GM23338 (cell line): Measurements from ENCODE around the gene POP4. TPM values are rescaled to one million over a fixed set of nuclear protein-coding genes. Genes with fewer than 3 reads are reported as not detected.

Experiments
- ATAC-seq: fragments of 200-7000 bp; cut with Tn5 transposase; 3 replicates; pipeline ENCODE4 v1.9.1; 2020
- DNase-seq: peaks from one replicate; pipeline ENCODE4 v3.0.0-alpha.2; 2015; ENCODE audit warnings: low spot score
- H2AFZ ChIP-seq: fragments of 200-600 bp; sonication (generic); 2 replicates; pipeline ENCODE4 v1.8.0; 2016; ENCODE audit warnings: antibody characterized with exemption, mild to moderate bottlenecking, moderate library complexity
- H3F3A ChIP-seq: fragments of 200-600 bp; sonication (generic); replicated peaks from 2 replicates; pipeline ENCODE4 v1.8.0; 2017; ENCODE audit warnings: antibody characterized with exemption, mixed run types, low read depth
- H3K27ac ChIP-seq: fragments of 200-600 bp; sonication (generic); 2 replicates; pipeline ENCODE4 v1.6.1; 2016; ENCODE audit warnings: low read depth
- H3K27me3 ChIP-seq: fragments of 200-600 bp; sonication (generic); 2 replicates; pipeline ENCODE4 v1.8.0; 2016; ENCODE audit warnings: mild to moderate bottlenecking, mixed run types, moderate library complexity; ENCODE audit not compliant: insufficient read depth
- H3K36me3 ChIP-seq: fragments of 200-600 bp; sonication (generic); 2 replicates; pipeline ENCODE4 v1.8.0; 2016; ENCODE audit warnings: mild to moderate bottlenecking; ENCODE audit not compliant: insufficient read depth
- H3K4me1 ChIP-seq: fragments of 200-600 bp; sonication (generic); 2 replicates; pipeline ENCODE4 v1.8.0; 2016; ENCODE audit warnings: mild to moderate bottlenecking, moderate library complexity; ENCODE audit not compliant: insufficient read depth
- H3K4me2 ChIP-seq: fragments of 200-600 bp; sonication (generic); 2 replicates; pipeline ENCODE4 v1.7.1; 2017; ENCODE audit warnings: mixed run types
- H3K4me3 ChIP-seq: fragments of 200-600 bp; sonication (generic); 2 replicates; pipeline ENCODE4 v1.6.1; 2016; ENCODE audit warnings: mixed run types
- H3K79me2 ChIP-seq: fragments of 200-600 bp; sonication (generic); replicated peaks from 2 replicates; pipeline ENCODE4 v1.8.0; 2017; ENCODE audit warnings: mild to moderate bottlenecking; ENCODE audit not compliant: insufficient read depth
- H3K9me2 ChIP-seq: fragments of 200-600 bp; sonication (generic); 2 replicates; pipeline ENCODE4 v1.8.0; 2017; ENCODE audit not compliant: insufficient read depth
- H4K20me1 ChIP-seq: fragments of 200-600 bp; sonication (generic); replicated peaks from 2 replicates; pipeline ENCODE4 v1.8.0; 2017; ENCODE audit warnings: mild to moderate bottlenecking; ENCODE audit not compliant: insufficient read depth
- H3K27ac Mint-ChIP-seq: 2 replicates; pipeline ENCODE4 v1.8.0; 2020; ENCODE audit warnings: inconsistent platforms, mild to moderate bottlenecking, moderate library complexity, mixed read lengths
- H3K27me3 Mint-ChIP-seq: 3 replicates; pipeline ENCODE4 v1.8.0; 2022; ENCODE audit warnings: low read depth, mild to moderate bottlenecking, moderate library complexity, mixed read lengths, inconsistent platforms; ENCODE audit not compliant: insufficient read depth, poor library complexity
- H3K36me3 Mint-ChIP-seq: 3 replicates; pipeline ENCODE4 v1.8.0; 2021; ENCODE audit warnings: low read depth, mild to moderate bottlenecking, inconsistent platforms, moderate library complexity, mixed read lengths
- H3K4me1 Mint-ChIP-seq: 3 replicates; pipeline ENCODE4 v1.8.0; 2020; ENCODE audit warnings: mild to moderate bottlenecking, inconsistent platforms, mixed read lengths
- H3K4me3 Mint-ChIP-seq: 3 replicates; pipeline ENCODE4 v1.8.0; 2021; ENCODE audit warnings: moderate library complexity, mild to moderate bottlenecking, inconsistent platforms, mixed read lengths
- H3K9me3 Mint-ChIP-seq: 3 replicates; pipeline ENCODE4 v1.8.0; 2020; ENCODE audit warnings: moderate library complexity, mild to moderate bottlenecking, inconsistent platforms, mixed read lengths
- CTCF ChIP-seq, 2 experiments: fragments of 200-600 bp in 1 of 2; sonication (generic) in 1 of 2; conservative IDR thresholded peaks; 2 replicates each; pipeline versions ENCODE4 v1.5.1 to v1.6.1; 2016 to 2017; ENCODE audit warnings: antibody characterized with exemption in 2 of 2, low read depth in 2 of 2, mild to moderate bottlenecking in 2 of 2, moderate library complexity in 1 of 2
- EZH2 ChIP-seq: fragments of 200-600 bp; sonication (generic); IDR thresholded peaks from one replicate; pipeline ENCODE4 v1.8.0; 2017; ENCODE audit warnings: antibody characterized with exemption, mild to moderate bottlenecking, low read depth; ENCODE audit not compliant: unreplicated experiment
- JUNB ChIP-seq: IDR thresholded peaks from one replicate; pipeline ENCODE4 v1.6.1; 2016; ENCODE audit warnings: antibody characterized with exemption; ENCODE audit not compliant: unreplicated experiment
- STAT1 ChIP-seq: IDR thresholded peaks from one replicate; pipeline ENCODE4 v1.6.1; 2016; ENCODE audit warnings: antibody characterized with exemption; ENCODE audit not compliant: unreplicated experiment
- ZNF114 ChIP-seq: fragments of 250-450 bp; sonication (Bioruptor Pico); IDR thresholded peaks from 2 replicates; pipeline ENCODE4 v1.5.0; 2020; ENCODE audit warnings: mild to moderate bottlenecking, moderate library complexity
- ZNF462 ChIP-seq: fragments of 250-450 bp; sonication (Bioruptor Pico); IDR thresholded peaks from 2 replicates; pipeline ENCODE4 v1.5.0; 2020; ENCODE audit warnings: mild to moderate bottlenecking, moderate library complexity
- polyA plus RNA-seq: library from polyadenylated mRNA; unstranded; fragments of >200 nt; fragmentation: Nextera tagmentation; extraction: Ambion mirVana; gene quantifications from 2 replicates; pipeline ENCODE4 v1.2.1, GENCODE V29; 2016
- total RNA-seq: library from RNA; depleted of rRNA; stranded (reverse); fragments of >200 nt; shearing (Covaris generic); gene quantifications from 2 replicates; pipeline ENCODE4 v1.2.3, GENCODE V29; 2014

The POP4 gene
- total and polyA plus RNA-seq, 2 experiments from 2014 or later = 37.2 to 58.3 TPM

- no peak for TF ChIP-seq ZNF462 (CRISPR knock-in tag)
- no peak for TF ChIP-seq STAT1
- no peak for TF ChIP-seq EZH2
Observed at GRCh38 chr19:29568036-29569025, 37.8 kb upstream of the POP4 start (continued).

- H3K4me1 Mint-ChIP-seq = peaks cover 16% of the 10 kb centered on the region
- no peaks in the 10 kb centered on the region for H3F3A ChIP-seq
- no peaks in the 10 kb centered on the region for H3K4me1 ChIP-seq
- H3K27me3 ChIP-seq = no peaks in the 10 kb centered on the region
- no peak overlapping the region for H3K4me2 ChIP-seq
- peaks cover 6% of the 10 kb centered on the region for H3K27me3 Mint-ChIP-seq
- no peak overlapping the region for H3K27ac Mint-ChIP-seq
- ATAC-seq = no peak
- no peaks in the 10 kb centered on the region for H3K79me2 ChIP-seq
- no peaks in the 10 kb centered on the region for H3K9me3 Mint-ChIP-seq
- H3K9me2 ChIP-seq = no peaks in the 10 kb centered on the region
- no peaks in the 10 kb centered on the region for H3K36me3 Mint-ChIP-seq
- H3K4me3 ChIP-seq = no peak overlapping the region
- no peaks in the 10 kb centered on the region for H4K20me1 ChIP-seq
- no peak overlapping the region for H3K27ac ChIP-seq
- no peak for DNase-seq
- no peak overlapping the region for H3K4me3 Mint-ChIP-seq
- H3K36me3 ChIP-seq = no peaks in the 10 kb centered on the region
- H2AFZ ChIP-seq = no peak overlapping the region
- TF ChIP-seq ZNF114 (no peak), CTCF (conservative IDR thresholded peaks at IDR 0.05; ENCODE audit: low read depth in 2 of 2) (no peak), JUNB (no peak)
Observed at GRCh38 chr19:29569038-29569911, 36.8 kb upstream of the POP4 start.
